Sigmoid colon (tissue), 7 donors: ENCODE data around the gene LRGUK. TPM values are rescaled to one million over a fixed set of nuclear protein-coding genes. Genes with fewer than 3 reads are reported as not detected.

ENCODE experiments used
- DNase-seq: peaks from one replicate; pipeline ENCODE4 v3.0.0-alpha.2; 2019
- H3K27ac ChIP-seq, 4 donors: fragments of 200-600 bp; sonication (generic); one replicate each; pipeline ENCODE4 v1.5.1; 2016 to 2019; ENCODE audit warnings: mild to moderate bottlenecking in 1 of 4
- H3K27me3 ChIP-seq, 3 donors: fragments of 200-600 bp; sonication (generic); one replicate each; pipeline ENCODE4 v1.5.1; 2019; ENCODE audit warnings: mild to moderate bottlenecking in 1 of 3
- H3K36me3 ChIP-seq, 4 donors: fragments of 200-600 bp; sonication (generic); one replicate each; pipeline ENCODE4 v1.5.1; 2016 to 2019
- H3K4me1 ChIP-seq, 4 donors: fragments of 200-600 bp; sonication (generic); one replicate each; pipeline ENCODE4 v1.5.1; 2017 to 2019
- H3K4me3 ChIP-seq, 4 donors: fragments of 200-600 bp; sonication (generic); one replicate each; pipeline ENCODE4 v1.5.1; 2017 to 2019; ENCODE audit warnings: mild to moderate bottlenecking in 2 of 4, moderate library complexity in 1 of 4
- H3K9me3 ChIP-seq, 4 donors: fragments of 200-600 bp in 3 of 4; sonication (generic) in 3 of 4; one replicate each; pipeline versions ENCODE4 v1.5.1 to v1.6.1; 2013 to 2019
- CTCF ChIP-seq, 4 experiments: fragments of 450-650 bp in 3 of 4; fragments of 200-600 bp in 1 of 4; IDR thresholded peaks; one replicate each; pipeline ENCODE4 v1.5.1; 2016 to 2019; ENCODE audit warnings: antibody characterized with exemption in 4 of 4, mild to moderate bottlenecking in 3 of 4, moderate library complexity in 2 of 4
- EP300 ChIP-seq, 4 donors: sonication (generic); formaldehyde crosslinking; IDR thresholded peaks; one replicate each; pipeline ENCODE4 v1.6.1; 2017; ENCODE audit warnings: antibody characterized with exemption in 4 of 4
- POLR2A ChIP-seq, 2 donors: fragments of 450-650 bp; IDR thresholded peaks; one replicate each; pipeline ENCODE4 v1.6.1; 2016; ENCODE audit warnings: antibody characterized with exemption in 2 of 2, mild to moderate bottlenecking in 2 of 2, moderate library complexity in 2 of 2
- POLR2AphosphoS5 ChIP-seq, 4 donors: sonication (generic); formaldehyde crosslinking; IDR thresholded peaks; one replicate each; pipeline ENCODE4 v1.6.1; 2017; ENCODE audit warnings: antibody characterized with exemption in 4 of 4
- WGBS, 2 donors: extraction: QIAGEN DNeasy Blood & Tissue Kit; methylation state at CpG; one replicate each; pipeline ENCODE4 v1.1.7; 2013; 5-methylcytosine and 5-hydroxymethylcytosine counted together
- intact Hi-C: fragments of 100-400 bp; cut with DNase I; formaldehyde crosslinking; loops from one replicate; pipeline ENCODE4 v1.15.1; 2023
- polyA plus RNA-seq, 3 donors: library from polyadenylated mRNA; stranded (reverse); fragments of 200-250 nt; gene quantifications; one replicate each; pipeline ENCODE4 v1.2.3, GENCODE V29; 2013
- total RNA-seq, 4 donors: library from RNA; depleted of rRNA; stranded (reverse); fragments of >200 nt; gene quantifications; one replicate each; pipeline ENCODE4 v1.1.0, GENCODE V29; 2016
- donor health status: healthy with polysubstance abuse.
- donor health status: Bipolar disorder and iron deficiency.
- donor health status: healthy.

Gene LRGUK
- total and polyA plus RNA-seq, 7 donors, result 0.03 to 0.71 (median 0.33) TPM; not detected in 2

GRCh38 chr7:134165252-134165651, 38.1 kb downstream of the LRGUK start:
- no peak overlapping the region for H3K4me3 ChIP-seq
- no peak for DNase-seq
- no peaks in the 10 kb centered on the region for H3K27me3 ChIP-seq
- no peaks in the 10 kb centered on the region for H3K36me3 ChIP-seq
- H3K4me1 ChIP-seq, result no peaks in the 10 kb centered on the region
- no peak for TF ChIP-seq POLR2A (IDR thresholded peaks at IDR 0.05)
- TF ChIP-seq POLR2AphosphoS5 (IDR thresholded peaks at IDR 0.05), result no peak
- TF ChIP-seq CTCF (IDR thresholded peaks at IDR 0.05), result no peak
- no peak for TF ChIP-seq EP300 (IDR thresholded peaks at IDR 0.05)
- intact Hi-C loops, result loop anchor here (10.0 kb wide), 1 partner anchor 180 kb away; no protein-coding TSS in a partner anchor
- H3K27ac ChIP-seq, result no peak overlapping the region
- no peaks in the 10 kb centered on the region for H3K9me3 ChIP-seq
- WGBS, 2 donors, result 92 to 93% methylated on average over 3 of the region's 3 CpGs

- WGBS, 2 donors, result 92 to 96% methylated on average over 5 of the region's 5 CpGs
- no peak overlapping the region for H3K4me3 ChIP-seq
- H3K27me3 ChIP-seq, result no peaks in the 10 kb centered on the region
- intact Hi-C loops, result loop anchor here (10.0 kb wide), 1 partner anchor 178 kb away; no protein-coding TSS in a partner anchor
- no peaks in the 10 kb centered on the region for H3K4me1 ChIP-seq
- TF ChIP-seq EP300 (IDR thresholded peaks at IDR 0.05), result no peak
- no peak for TF ChIP-seq POLR2AphosphoS5 (IDR thresholded peaks at IDR 0.05)
- no peak for TF ChIP-seq CTCF (IDR thresholded peaks at IDR 0.05)
- TF ChIP-seq POLR2A (IDR thresholded peaks at IDR 0.05), result no peak
- H3K27ac ChIP-seq, result no peak overlapping the region
- DNase-seq, result no peak
- H3K36me3 ChIP-seq, result no peaks in the 10 kb centered on the region
- H3K9me3 ChIP-seq, result no peaks in the 10 kb centered on the region
Observed at GRCh38 chr7:134167250-134167649, 40.1 kb downstream of the LRGUK start.

GRCh38 chr7:134167841-134168240, 40.7 kb downstream of the LRGUK start:
- TF ChIP-seq POLR2AphosphoS5 (IDR thresholded peaks at IDR 0.05), result no peak
- no peak for TF ChIP-seq CTCF (IDR thresholded peaks at IDR 0.05)
- TF ChIP-seq POLR2A (IDR thresholded peaks at IDR 0.05), result no peak
- no peak for TF ChIP-seq EP300 (IDR thresholded peaks at IDR 0.05)
- Histone ChIP-seq H3K9me3 (no peaks in the 10 kb centered on the region), H3K4me1 (no peaks in the 10 kb centered on the region), H3K27me3 (no peaks in the 10 kb centered on the region), H3K4me3 (no peak overlapping the region), H3K27ac (no peak overlapping the region), H3K36me3 (no peaks in the 10 kb centered on the region)
- WGBS, 2 donors, result 73 to 87% methylated on average over 1 of the region's 1 CpG
- DNase-seq, result no peak
- intact Hi-C loops, result loop anchor here (10.0 kb wide), 1 partner anchor 177 kb away; no protein-coding TSS in a partner anchor

- no peaks in the 10 kb centered on the region for H3K9me3 ChIP-seq
- TF ChIP-seq POLR2A (IDR thresholded peaks at IDR 0.05), result no peak
- no peak for TF ChIP-seq EP300 (IDR thresholded peaks at IDR 0.05)
- no peak for TF ChIP-seq CTCF (IDR thresholded peaks at IDR 0.05)
- TF ChIP-seq POLR2AphosphoS5 (IDR thresholded peaks at IDR 0.05), result no peak
- H3K4me3 ChIP-seq, result no peak overlapping the region
- intact Hi-C loops, result no loop called here
- no peak overlapping the region for H3K27ac ChIP-seq
- no peak for DNase-seq
- no peaks in the 10 kb centered on the region for H3K27me3 ChIP-seq
- H3K36me3 ChIP-seq, result no peaks in the 10 kb centered on the region
- H3K4me1 ChIP-seq, result no peaks in the 10 kb centered on the region
- WGBS, 2 donors, result 41 to 56% methylated on average over 2 of the region's 2 CpGs
Observed at GRCh38 chr7:134174795-134175261, 47.7 kb downstream of the LRGUK start.
